Measurements from ENCODE around the gene HAND1.

The HAND1 gene

DNA sequence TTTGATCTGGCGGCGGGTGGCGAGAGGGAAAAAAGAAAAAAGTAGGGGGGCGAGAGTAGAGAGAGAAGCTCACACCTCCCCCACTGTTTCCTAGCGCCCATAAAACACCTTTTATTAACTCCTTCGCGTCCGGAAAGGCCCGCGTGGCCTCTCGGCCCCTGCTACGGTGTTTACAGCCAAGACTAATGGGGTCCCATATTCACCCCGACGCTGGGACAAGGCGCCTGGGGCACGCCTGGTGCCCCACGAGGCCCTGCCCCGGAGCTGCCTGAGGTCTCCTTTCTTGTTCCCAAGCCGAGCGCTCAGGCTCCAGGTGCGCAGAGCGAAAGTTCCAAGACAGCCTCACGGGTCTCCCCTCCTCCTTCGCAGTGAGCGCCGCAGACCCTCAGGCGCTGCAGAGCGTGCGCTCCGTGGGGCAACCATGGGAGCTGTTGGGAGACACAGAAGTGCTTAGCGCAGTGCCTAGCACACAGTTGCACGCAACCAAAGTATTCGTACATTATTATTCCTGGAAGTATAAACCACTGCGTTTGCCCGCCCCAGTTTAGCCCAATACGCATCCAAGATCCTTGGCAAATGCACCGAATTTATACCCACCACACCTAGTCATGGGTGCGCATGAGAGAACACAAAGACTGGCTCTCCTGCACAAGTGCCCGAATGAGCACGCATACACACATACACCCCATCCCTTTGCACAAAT, 4.3 kb downstream of the HAND1 start:
- TF ChIP-seq ZNF565 (CRISPR knock-in tag; conservative IDR thresholded peaks at IDR 0.05; ENCODE audit: low read depth) (no peak), CSDC2 (CRISPR knock-in tag; IDR thresholded peaks at IDR 0.05) (no peak), TOX (CRISPR knock-in tag; IDR thresholded peaks at IDR 0.05; ENCODE audit: borderline replicate concordance) (no peak), PPARA (CRISPR knock-in tag; IDR thresholded peaks at IDR 0.05; ENCODE audit: borderline replicate concordance) (no peak), ESRRG (CRISPR knock-in tag; IDR thresholded peaks at IDR 0.05) (no peak), ZFP30 (CRISPR knock-in tag; IDR thresholded peaks at IDR 0.05) (no peak), RARB (CRISPR knock-in tag; IDR thresholded peaks at IDR 0.05) (no peak), ZC3H10 (CRISPR knock-in tag; IDR thresholded peaks at IDR 0.05) (no peak), BACH2 (CRISPR knock-in tag; IDR thresholded peaks at IDR 0.05; ENCODE audit: borderline replicate concordance) (no peak), ARNTL (CRISPR knock-in tag; IDR thresholded peaks at IDR 0.05; ENCODE audit: borderline replicate concordance, low read depth) (no peak), OSR1 (CRISPR knock-in tag; IDR thresholded peaks at IDR 0.05) (no peak), ISL1 (CRISPR knock-in tag; IDR thresholded peaks at IDR 0.05) (no peak), SNAI2 (CRISPR knock-in tag; IDR thresholded peaks at IDR 0.05) (no peak), TCF4 (CRISPR knock-in tag; IDR thresholded peaks at IDR 0.05; ENCODE audit: borderline replicate concordance) (no peak)
- TF ChIP-seq, protein P1, sequence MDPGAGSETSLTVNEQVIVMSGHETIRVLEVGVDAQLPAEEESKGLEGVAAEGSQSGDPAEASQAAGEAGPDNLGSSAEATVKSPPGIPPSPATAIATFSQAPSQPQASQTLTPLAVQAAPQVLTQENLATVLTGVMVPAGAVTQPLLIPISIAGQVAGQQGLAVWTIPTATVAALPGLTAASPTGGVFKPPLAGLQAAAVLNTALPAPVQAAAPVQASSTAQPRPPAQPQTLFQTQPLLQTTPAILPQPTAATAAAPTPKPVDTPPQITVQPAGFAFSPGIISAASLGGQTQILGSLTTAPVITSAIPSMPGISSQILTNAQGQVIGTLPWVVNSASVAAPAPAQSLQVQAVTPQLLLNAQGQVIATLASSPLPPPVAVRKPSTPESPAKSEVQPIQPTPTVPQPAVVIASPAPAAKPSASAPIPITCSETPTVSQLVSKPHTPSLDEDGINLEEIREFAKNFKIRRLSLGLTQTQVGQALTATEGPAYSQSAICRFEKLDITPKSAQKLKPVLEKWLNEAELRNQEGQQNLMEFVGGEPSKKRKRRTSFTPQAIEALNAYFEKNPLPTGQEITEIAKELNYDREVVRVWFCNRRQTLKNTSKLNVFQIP (CRISPR knock-in tag; IDR thresholded peaks at IDR 0.05; ENCODE audit: borderline replicate concordance, low read depth): no peak
- TF ChIP-seq, protein P2, sequence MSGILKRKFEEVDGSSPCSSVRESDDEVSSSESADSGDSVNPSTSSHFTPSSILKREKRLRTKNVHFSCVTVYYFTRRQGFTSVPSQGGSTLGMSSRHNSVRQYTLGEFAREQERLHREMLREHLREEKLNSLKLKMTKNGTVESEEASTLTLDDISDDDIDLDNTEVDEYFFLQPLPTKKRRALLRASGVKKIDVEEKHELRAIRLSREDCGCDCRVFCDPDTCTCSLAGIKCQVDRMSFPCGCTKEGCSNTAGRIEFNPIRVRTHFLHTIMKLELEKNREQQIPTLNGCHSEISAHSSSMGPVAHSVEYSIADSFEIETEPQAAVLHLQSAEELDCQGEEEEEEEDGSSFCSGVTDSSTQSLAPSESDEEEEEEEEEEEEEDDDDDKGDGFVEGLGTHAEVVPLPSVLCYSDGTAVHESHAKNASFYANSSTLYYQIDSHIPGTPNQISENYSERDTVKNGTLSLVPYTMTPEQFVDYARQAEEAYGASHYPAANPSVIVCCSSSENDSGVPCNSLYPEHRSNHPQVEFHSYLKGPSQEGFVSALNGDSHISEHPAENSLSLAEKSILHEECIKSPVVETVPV (CRISPR knock-in tag; IDR thresholded peaks at IDR 0.05): no peak
- TF ChIP-seq, protein P3, sequence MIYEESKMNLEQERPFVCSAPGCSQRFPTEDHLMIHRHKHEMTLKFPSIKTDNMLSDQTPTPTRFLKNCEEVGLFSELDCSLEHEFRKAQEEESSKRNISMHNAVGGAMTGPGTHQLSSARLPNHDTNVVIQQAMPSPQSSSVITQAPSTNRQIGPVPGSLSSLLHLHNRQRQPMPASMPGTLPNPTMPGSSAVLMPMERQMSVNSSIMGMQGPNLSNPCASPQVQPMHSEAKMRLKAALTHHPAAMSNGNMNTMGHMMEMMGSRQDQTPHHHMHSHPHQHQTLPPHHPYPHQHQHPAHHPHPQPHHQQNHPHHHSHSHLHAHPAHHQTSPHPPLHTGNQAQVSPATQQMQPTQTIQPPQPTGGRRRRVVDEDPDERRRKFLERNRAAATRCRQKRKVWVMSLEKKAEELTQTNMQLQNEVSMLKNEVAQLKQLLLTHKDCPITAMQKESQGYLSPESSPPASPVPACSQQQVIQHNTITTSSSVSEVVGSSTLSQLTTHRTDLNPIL (CRISPR knock-in tag; IDR thresholded peaks at IDR 0.05; ENCODE audit: low read depth): no peak
- no peak for ATAC-seq

DNA sequence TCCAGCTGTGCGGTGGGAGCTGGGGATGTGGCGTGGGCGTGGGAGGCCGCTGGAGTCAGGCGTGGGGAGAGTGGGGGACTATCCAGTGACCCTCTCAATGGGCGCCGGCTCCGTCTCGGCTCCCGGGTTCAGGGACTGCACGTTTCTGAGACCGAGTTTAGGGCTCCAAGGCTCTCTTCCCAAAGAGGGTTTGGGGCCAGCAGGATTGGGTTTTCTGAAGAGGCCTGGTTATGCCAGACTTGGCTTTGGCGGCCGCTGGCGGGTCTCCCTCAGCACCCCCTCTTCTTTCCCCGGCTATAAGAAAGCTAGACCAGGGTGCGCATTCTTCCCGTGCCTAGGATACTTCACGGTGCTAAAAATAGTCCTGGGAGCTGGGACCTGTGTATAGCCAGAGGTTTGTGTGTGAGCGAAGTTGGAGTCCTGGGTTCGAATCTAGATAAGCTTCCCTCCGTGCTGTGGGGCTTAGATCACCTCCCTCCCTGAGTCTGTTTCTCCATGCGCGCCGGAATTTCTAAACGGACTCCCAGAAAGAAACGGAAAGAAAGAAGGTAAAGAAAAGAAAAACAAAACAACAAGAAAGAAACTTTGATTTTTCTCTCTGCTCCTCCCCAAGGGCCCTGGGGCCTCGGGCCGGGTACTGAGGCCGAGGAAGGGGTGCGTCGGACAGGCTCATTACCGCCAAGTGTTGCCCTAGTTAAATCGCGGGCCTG, 5.0 kb downstream of the HAND1 start:
- no peak for TF ChIP-seq ISL1 (CRISPR knock-in tag; IDR thresholded peaks at IDR 0.05)
- no peak for TF ChIP-seq ESRRG (CRISPR knock-in tag; IDR thresholded peaks at IDR 0.05)
- TF ChIP-seq, protein P4, sequence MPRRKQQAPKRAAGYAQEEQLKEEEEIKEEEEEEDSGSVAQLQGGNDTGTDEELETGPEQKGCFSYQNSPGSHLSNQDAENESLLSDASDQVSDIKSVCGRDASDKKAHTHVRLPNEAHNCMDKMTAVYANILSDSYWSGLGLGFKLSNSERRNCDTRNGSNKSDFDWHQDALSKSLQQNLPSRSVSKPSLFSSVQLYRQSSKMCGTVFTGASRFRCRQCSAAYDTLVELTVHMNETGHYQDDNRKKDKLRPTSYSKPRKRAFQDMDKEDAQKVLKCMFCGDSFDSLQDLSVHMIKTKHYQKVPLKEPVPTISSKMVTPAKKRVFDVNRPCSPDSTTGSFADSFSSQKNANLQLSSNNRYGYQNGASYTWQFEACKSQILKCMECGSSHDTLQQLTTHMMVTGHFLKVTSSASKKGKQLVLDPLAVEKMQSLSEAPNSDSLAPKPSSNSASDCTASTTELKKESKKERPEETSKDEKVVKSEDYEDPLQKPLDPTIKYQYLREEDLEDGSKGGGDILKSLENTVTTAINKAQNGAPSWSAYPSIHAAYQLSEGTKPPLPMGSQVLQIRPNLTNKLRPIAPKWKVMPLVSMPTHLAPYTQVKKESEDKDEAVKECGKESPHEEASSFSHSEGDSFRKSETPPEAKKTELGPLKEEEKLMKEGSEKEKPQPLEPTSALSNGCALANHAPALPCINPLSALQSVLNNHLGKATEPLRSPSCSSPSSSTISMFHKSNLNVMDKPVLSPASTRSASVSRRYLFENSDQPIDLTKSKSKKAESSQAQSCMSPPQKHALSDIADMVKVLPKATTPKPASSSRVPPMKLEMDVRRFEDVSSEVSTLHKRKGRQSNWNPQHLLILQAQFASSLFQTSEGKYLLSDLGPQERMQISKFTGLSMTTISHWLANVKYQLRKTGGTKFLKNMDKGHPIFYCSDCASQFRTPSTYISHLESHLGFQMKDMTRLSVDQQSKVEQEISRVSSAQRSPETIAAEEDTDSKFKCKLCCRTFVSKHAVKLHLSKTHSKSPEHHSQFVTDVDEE (CRISPR knock-in tag; IDR thresholded peaks at IDR 0.05): no peak
- TF ChIP-seq, protein P1 (CRISPR knock-in tag; IDR thresholded peaks at IDR 0.05; ENCODE audit: borderline replicate concordance, low read depth): no peak
- no peak for TF ChIP-seq ZFP30 (CRISPR knock-in tag; IDR thresholded peaks at IDR 0.05)
- no peak for TF ChIP-seq GLIS3 (CRISPR knock-in tag; IDR thresholded peaks at IDR 0.05)
- TF ChIP-seq OSR1 (CRISPR knock-in tag; IDR thresholded peaks at IDR 0.05): no peak
- no peak for ATAC-seq
